Endometrium (tissue), 2 donors: Measurements from ENCODE around the gene BCDIN3D.

Experiments
- FAIRE-seq: peaks from 2 replicates; lab custom pipeline; 2012; peaks lifted over from hg19 to GRCh38; lab: Jason Lieb, UNC
- donor health status: control.
- donor health status: control.

The BCDIN3D gene

DNA sequence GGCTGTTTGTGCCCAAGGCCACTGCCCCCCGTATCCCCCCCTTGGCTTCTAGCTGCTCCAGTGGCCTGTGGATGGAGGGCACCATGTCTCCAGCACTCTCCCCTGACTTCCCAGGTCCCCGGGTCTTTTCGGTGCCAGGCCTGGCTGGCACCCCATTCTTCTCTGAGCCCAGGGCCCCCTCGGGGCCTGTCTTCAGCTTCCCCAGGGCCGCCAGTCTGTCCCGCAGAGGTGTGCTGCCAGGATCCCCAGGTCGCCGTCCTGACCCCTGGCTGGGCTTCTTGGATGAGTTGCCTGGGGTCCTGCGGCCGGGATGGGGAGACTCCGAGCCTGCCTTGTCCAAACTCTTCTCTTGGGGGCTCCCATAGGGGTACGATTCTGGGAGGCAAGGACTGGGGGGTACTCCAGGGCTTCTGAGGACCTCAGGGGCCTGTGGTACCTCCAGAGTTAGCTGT is 47.2 kb downstream of the BCDIN3D start:
- FAIRE-seq: no peak

DNA sequence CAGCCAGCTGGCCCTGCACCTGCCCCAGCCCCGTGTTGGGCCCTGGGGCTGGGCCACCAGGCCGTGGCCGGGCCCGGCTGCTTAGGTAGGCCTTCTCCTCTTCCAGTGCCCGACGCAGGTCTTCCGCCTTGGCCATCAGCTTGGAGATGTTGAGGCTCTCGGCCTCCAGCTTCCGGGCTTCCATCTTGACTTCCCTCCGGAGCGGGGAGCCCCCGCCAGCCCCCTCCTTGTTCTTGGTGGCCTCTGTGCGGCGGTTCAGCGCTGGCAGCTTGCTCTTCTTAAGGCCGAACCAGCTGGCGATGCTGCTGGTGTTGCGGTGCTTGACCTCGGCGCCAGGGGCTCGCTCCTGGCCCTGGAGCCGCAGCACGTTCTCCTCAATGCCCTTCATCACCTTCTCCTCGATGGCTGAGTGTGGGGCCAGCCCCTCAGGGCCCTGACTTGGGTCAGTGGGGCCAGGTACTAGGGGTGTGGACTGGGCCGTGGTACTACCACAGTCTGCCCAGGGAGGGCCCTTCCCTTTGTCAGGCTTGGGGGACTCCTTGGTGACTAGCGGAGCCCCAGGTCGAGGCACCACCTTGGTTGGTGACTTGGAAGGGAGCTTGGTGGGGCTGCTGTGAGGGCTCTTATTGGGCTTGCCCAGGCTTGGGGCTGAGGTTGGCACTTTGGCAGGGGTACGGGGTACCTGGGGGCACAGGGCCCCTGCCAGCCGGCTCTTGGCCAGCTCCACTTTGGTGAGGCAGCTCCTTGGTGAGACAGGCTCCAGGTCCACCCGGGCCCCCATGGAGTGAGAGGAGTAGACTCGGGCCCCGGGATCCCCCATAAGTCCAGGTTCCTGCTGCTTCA is 47.9 kb downstream of the BCDIN3D start:
- no peak for FAIRE-seq

DNA sequence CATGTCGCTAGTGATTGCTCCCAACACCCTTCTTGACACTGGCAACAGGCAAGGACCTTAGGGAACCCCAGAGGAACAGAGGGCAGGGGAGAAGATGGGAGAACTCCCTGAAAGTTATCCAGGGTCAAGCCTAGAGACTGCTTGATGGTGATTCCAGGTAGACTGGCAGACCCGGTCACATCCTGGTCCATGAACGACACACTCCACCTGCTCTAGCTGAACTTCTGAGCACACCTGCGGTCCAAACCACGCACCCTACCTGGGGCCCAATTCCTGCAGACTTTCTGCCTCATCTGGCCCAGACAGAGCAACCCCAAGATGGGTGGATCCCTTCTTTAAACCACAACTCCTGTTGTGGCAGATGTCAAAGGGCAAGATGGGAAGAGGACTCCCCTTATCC is 48.9 kb downstream of the BCDIN3D start:
- no peak for FAIRE-seq

DNA sequence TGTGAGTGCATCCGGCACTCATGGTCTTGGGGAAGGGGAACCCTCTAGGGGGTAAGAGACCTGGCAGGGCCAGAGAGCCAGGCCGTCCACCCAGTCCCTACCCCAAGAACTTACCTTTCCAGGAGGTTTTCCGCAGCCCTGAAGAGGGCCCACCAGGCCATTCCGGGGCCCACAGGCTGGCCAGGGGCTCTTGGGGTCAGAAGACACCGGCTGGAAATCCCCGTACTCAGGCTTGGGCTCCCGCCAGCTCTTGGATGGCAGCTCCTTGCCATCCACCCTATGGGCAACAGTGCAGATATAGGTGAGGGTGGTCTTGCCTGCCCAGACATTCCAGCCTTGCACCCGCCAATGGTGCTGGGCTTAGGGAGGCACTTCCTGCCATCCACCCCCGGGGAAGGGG is 49.3 kb downstream of the BCDIN3D start:
- FAIRE-seq: no peak

DNA sequence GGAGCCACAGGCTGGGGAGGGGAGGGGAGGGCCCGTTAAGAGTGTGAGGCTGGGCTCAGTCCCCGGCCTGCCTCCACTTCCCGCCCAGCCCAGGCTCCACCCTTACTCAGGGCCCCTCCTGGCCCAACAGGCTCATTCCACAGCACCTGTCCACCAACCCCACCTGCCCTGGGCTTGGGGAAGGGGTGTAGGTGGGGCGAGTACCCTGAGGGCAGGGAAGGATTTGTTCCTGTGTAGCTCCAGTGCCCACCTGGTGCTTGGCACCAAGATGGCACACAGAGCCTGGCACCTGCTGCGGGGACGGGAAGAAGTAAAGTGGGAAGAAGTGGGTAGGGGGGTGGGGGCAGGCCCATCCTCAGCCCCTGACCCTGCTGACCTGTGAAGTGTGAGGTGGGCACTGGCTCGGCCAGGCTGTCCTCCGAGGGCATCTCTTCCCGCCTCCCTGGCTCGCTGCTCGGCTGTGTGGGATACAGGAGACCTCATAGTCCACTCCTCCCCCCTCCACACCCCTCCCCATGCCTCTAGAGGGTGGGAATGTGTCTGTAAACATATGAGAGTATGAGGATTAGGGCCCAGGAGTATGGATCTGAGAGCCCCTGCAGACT is 49.8 kb downstream of the BCDIN3D start:
- FAIRE-seq: no peak

DNA sequence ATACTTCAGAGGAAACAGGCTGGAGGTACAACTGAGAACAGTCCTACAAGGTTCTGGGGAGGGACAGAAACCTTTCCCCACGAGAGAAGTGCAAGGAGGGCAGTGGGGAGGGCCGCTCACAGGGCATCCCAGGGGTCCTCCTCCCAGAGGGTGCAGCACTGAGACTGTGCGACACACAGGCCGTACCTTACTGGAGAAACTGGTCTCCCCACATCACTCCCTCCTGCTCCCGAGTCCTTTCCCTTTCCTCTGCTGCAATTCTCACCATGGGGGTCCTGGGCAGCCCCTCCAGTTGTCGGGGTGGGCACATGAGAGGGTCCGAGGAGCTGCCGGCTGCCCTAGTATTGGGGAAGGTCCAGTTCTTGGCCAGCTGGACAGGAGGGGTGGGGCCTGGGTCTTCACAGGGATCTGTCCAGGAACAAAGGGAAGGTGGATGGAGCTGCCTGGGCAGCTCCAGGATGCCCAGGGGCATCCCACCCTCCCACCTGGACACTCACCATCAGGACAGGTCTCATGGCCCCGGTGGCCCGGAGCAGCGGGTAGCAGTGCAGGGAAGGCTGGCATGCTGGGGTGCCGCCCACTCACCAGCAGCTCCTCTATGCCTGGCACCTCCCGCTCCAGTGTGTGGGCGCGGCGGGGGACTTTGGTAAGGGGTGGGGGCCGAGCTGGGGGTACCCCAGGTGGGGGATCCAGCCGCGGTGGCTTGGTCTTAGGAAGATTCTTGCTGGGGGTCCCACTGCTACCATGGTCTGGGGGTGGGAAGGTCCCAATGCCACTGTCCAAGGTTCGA is 50.5 kb downstream of the BCDIN3D start:
- FAIRE-seq: no peak

DNA sequence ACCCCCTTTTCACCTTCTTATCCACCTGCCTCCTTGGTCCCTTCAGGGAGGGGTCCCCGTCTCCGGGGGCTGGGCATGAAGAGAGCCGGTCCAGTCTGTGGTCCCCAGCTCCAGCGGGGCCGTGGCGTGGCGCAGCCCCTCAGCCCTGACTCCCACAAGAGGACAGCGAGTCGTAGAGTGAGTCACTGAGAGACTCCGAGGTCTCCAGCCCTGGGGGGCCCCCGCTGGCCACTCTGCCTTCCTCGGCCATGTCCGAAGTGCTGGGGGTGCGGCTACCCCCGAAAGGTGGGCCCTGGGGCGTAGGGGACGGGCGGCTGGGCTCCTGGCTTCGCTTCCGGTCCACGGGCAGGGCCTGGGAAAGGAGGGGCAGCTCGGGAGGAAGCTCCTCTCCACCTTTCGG is 51.2 kb downstream of the BCDIN3D start:
- no peak for FAIRE-seq

DNA sequence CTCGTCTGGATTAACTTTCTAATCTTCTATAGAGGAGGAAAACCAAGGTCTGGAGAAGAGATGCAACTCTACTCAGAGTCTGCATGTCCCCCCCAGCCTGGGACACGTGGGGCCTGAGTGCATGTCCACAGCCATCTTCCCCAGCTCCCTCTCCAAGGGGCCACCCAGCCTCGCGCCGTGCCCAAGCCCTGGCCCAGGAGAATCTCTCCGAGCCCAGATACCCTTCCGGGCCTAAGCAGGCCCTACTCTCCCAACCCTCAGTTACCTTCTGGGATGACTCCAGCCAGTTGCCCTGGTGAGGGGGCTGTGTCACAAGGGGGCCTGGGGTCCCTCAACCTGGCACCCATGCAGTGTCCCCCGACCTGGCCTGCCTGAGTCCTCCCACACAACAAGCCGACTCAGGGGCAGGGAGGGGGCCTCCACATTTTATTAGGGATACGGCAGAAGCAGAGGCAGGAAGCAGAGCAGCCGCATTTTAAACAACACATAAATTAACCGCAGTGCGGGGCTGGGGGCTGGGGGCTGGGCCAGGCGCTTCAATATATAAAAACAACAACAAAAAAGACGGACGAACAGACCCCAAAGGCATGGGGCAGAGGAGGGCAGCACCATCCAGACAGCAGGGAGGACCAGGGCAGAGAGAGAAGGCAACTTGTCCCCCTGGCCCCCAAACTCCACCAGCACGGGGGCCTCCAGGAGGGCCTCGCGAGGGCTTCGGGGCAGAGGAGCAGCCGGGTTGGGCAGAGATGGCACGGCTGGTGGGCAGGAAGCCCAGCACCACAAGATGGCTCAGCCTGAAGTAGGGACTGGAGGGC is 52.0 kb downstream of the BCDIN3D start:
- no peak for FAIRE-seq

DNA sequence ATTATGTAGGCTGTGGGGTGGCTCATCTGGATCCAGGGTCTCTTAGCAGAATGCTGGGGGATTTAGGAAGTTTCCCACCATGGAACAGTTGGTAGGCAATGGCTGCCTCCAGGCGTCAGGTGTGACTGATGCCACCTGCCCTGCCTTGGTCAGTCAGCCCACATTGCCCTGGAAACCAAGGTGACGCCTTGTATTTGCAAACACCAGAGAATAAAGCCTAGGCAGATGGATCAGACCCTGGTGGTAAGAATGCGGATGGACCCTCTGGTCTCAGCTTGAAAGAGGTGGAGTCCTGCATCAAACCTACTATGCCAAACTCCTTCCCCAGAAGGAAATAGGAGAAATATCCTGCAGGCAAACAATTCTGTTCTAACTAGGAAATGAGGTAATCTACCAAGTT is 52.9 kb downstream of the BCDIN3D start:
- no peak for FAIRE-seq

DNA sequence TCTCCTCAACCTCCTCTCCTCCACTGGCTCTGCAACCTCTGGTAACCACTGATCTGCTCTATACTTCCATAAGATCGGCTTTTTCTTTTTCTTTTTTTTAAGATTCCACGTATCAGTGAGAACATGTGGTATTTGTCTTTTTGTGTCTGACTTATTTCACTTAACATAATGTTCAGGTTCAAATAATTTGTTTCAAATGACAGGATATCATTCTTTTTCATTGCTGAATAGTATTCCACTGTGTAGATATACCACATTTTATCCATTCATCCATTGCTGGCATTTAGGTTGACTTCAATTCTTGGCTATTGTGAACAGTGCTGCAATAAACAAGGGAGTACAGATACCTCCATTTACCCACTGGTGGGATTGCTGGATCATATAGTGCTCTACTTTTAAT is 55.2 kb downstream of the BCDIN3D start:
- FAIRE-seq: no peak
